Measurements from ENCODE around the gene KRTAP19-6. TPM values are rescaled to one million over a fixed set of nuclear protein-coding genes. Genes with fewer than 3 reads are reported as not detected.
"Not testable (repeated sequence)": the region's sequence is repeated elsewhere in the genome, so short reads cannot be mapped to it uniquely, and the experiment has no call there.

The KRTAP19-6 gene
- not detected for total RNA-seq
- long read RNA-seq, donor 1 = 0 reads
- long read RNA-seq, donor 2 = 0 reads

GRCh38 chr21:30541764-30542163, at the start of gene KRTAP19-6:
Gene KRTAP19-6, minus strand, starts transcription at chr21:30541864. Its CDS starts 31 bp downstream, at chr21:30541833.
- no peak for DNase-seq (ENCODE audit: low spot score)
- intact Hi-C loops (cut with DNase I) = no loop called here

- DNase-seq (ENCODE audit: low spot score) = no peak
- intact Hi-C loops (cut with DNase I) = no loop called here
Observed at GRCh38 chr21:30590297-30590696, 48.6 kb upstream of the KRTAP19-6 start, which contains the start of gene KRTAP22-2. Gene KRTAP22-2, minus strand, starts transcription at chr21:30590397.

GRCh38 chr21:30582870-30583269, 41.2 kb upstream of the KRTAP19-6 start:
- no peak for DNase-seq (ENCODE audit: low spot score)
- intact Hi-C loops (cut with DNase I) = no loop called here

- intact Hi-C loops (cut with DNase I) = loop anchor here in 1 of 2 donors (1.0 kb wide), 1 partner anchor 11 kb away; no protein-coding TSS in a partner anchor
- DNase-seq (ENCODE audit: low spot score) = no peak
Observed at GRCh38 chr21:30580132-30580531, 38.5 kb upstream of the KRTAP19-6 start.

GRCh38 chr21:30579346-30579745, 37.7 kb upstream of the KRTAP19-6 start:
- intact Hi-C loops (cut with DNase I) = no loop called here
- no peak for DNase-seq (ENCODE audit: low spot score)

GRCh38 chr21:30577766-30578165, 36.1 kb upstream of the KRTAP19-6 start:
- no peak for DNase-seq (ENCODE audit: low spot score)
- intact Hi-C loops (cut with DNase I) = no loop called here

- intact Hi-C loops (cut with DNase I) = no loop called here
- no peak for DNase-seq (ENCODE audit: low spot score)
Observed at GRCh38 chr21:30567617-30568016, 26.0 kb upstream of the KRTAP19-6 start.

- intact Hi-C loops (cut with DNase I) = no loop called here
- no peak for DNase-seq (ENCODE audit: low spot score)
Observed at GRCh38 chr21:30563630-30564029, 22.0 kb upstream of the KRTAP19-6 start.

- intact Hi-C loops (cut with DNase I) = no loop called here
- no peak for DNase-seq (ENCODE audit: low spot score)
Observed at GRCh38 chr21:30563072-30563471, 21.4 kb upstream of the KRTAP19-6 start.

GRCh38 chr21:30561957-30562356, 20.3 kb upstream of the KRTAP19-6 start:
- intact Hi-C loops (cut with DNase I) = no loop called here
- no peak for DNase-seq (ENCODE audit: low spot score)

GRCh38 chr21:30561264-30561895, 19.7 kb upstream of the KRTAP19-6 start, which contains the start of gene KRTAP19-7:
Gene KRTAP19-7, minus strand, starts transcription at chr21:30561314. Its CDS starts 25 bp downstream, at chr21:30561289.
- intact Hi-C loops (cut with DNase I) = no loop called here
- DNase-seq (ENCODE audit: low spot score) = no peak

- intact Hi-C loops (cut with DNase I) = no loop called here
Observed at GRCh38 chr21:30555095-30555494, 13.4 kb upstream of the KRTAP19-6 start.

GRCh38 chr21:30552782-30553181, 11.1 kb upstream of the KRTAP19-6 start:
- intact Hi-C loops (cut with DNase I) = no loop called here
- DNase-seq (ENCODE audit: low spot score) = no peak

More at GRCh38 chr21:30555095-30555494, 13.4 kb upstream of the KRTAP19-6 start:
- DNase-seq (ENCODE audit: low spot score) = no peak

GRCh38 chr21:30518876-30519275, 22.8 kb downstream of the KRTAP19-6 start:
- intact Hi-C loops (cut with DNase I) = no loop called here
- DNase-seq (ENCODE audit: low spot score) = no peak

GRCh38 chr21:30515681-30516080, 26.0 kb downstream of the KRTAP19-6 start:
- DNase-seq (ENCODE audit: low spot score) = no peak
- intact Hi-C loops (cut with DNase I) = no loop called here

GRCh38 chr21:30505621-30506205, 36.0 kb downstream of the KRTAP19-6 start:
- intact Hi-C loops (cut with DNase I); DNase-seq (ENCODE audit: low spot score): not testable (repeated sequence)

GRCh38 chr21:30502041-30502440, 39.6 kb downstream of the KRTAP19-6 start, which contains the start of gene KRTAP19-5:
Gene KRTAP19-5, minus strand, starts transcription at chr21:30502141. Its CDS starts 51 bp downstream, at chr21:30502090.
- intact Hi-C loops (cut with DNase I) = no loop called here
- DNase-seq (ENCODE audit: low spot score) = no peak

- no peak for DNase-seq (ENCODE audit: low spot score)
- intact Hi-C loops (cut with DNase I) = no loop called here
Observed at GRCh38 chr21:30497065-30497464, 44.6 kb downstream of the KRTAP19-6 start, which contains the start of gene KRTAP19-4. Gene KRTAP19-4, minus strand, starts transcription at chr21:30497165. Its CDS starts 55 bp downstream, at chr21:30497110.

- intact Hi-C loops (cut with DNase I) = no loop called here
- DNase-seq (ENCODE audit: low spot score) = no peak
Observed at GRCh38 chr21:30491963-30492428, 49.7 kb downstream of the KRTAP19-6 start, which contains the start of gene KRTAP19-3. Gene KRTAP19-3, minus strand, starts transcription at chr21:30492013. Its CDS starts 56 bp downstream, at chr21:30491957.
